ENCODE results near the gene CCDC93. TPM values are rescaled to one million over a fixed set of nuclear protein-coding genes. Genes with fewer than 3 reads are reported as not detected.
"Not testable (repeated sequence)": the region's sequence is repeated elsewhere in the genome, so short reads cannot be mapped to it uniquely, and the experiment has no call there.

The CCDC93 gene
- total RNA-seq, 1 donor: 30.5 TPM

DNA sequence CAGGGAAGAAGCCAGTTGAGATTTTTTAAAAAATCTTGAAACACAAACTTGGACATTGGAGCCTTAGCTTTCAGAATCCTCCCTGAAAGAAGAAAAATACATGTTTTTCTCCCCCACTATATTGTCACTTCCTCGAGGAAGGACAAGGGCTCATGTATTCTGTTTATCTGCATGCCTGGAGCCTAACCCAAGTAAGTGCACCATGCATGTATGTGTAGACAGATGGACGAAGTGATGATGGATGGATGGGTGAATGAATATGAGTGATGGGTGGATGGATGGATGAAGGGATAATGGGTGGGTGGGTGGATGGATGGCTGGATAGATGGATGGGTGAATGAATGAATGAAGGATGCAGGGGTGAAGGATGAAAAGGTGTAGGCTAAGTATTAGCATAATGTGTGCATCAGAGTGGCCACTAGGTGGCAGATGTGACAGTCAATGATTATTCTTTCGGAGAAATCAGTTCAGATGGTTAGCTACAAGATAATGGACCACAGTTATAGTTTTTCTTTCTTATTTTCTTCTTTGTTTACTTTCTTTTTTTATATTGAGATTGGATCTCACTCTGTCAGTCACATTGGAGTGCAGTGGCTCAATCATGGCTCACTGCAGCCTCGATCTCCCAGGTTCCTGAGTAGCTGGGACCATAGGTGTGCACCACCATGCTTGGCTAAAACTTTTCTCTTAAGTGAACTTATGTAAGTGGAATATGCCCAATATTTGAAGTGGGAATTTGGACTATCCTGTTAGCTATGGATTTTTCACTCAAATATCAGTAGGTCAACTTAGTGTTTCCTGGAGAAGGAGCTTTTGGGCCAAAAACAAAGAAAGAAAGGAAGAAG lies 18.5 kb upstream of the CCDC93 start:
- peak; percentile 57 for DNase-seq (ENCODE audit: low read depth)
- H3K4me3 ChIP-seq (ENCODE audit: low read depth, low read length): no peak overlapping the region
- TF ChIP-seq, protein P1, sequence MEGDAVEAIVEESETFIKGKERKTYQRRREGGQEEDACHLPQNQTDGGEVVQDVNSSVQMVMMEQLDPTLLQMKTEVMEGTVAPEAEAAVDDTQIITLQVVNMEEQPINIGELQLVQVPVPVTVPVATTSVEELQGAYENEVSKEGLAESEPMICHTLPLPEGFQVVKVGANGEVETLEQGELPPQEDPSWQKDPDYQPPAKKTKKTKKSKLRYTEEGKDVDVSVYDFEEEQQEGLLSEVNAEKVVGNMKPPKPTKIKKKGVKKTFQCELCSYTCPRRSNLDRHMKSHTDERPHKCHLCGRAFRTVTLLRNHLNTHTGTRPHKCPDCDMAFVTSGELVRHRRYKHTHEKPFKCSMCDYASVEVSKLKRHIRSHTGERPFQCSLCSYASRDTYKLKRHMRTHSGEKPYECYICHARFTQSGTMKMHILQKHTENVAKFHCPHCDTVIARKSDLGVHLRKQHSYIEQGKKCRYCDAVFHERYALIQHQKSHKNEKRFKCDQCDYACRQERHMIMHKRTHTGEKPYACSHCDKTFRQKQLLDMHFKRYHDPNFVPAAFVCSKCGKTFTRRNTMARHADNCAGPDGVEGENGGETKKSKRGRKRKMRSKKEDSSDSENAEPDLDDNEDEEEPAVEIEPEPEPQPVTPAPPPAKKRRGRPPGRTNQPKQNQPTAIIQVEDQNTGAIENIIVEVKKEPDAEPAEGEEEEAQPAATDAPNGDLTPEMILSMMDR (IDR thresholded peaks at IDR 0.05; ENCODE audit: insufficient read depth, low read length): peak; percentile 76

DNA sequence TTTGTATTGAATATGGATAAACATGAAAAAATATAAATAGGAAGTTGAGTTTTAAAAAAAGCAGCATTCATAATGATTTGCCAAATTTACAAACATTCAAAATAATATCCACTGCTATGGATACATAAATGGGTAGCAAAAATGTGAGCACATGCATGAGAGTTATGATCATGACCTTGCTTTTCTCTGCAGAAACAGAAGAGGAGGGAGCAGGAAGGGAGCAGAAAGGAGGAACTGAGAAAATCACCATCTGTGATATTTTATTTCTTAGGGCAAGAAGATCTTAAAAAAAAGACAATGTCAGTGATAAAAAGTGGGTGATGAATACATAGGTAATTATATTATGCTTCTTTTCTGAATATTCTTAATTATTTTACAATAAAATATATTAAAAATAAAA lies 17.7 kb upstream of the CCDC93 start:
- no peak for DNase-seq (ENCODE audit: low read depth)
- TF ChIP-seq, protein P1 (IDR thresholded peaks at IDR 0.05; ENCODE audit: insufficient read depth, low read length): no peak
- no peak overlapping the region for H3K4me3 ChIP-seq (ENCODE audit: low read depth, low read length)

DNA sequence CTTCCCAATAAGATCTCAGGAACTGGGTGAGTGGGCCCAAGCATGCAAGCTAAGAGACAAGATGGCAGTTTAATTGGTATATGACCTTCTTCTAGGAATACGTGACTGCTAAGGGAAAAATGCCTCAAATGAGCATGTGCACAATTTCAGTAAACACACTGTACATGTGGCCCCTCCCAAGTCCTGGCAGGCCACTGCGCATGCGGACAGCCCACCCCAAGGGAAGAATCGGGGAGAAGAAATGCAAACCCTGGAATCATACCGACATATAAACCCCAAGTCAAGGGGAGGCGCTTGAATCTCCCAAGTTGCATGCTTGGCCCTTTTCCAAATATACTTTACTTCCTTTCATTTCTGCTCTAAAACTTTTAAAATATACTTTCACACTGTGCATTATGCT lies 15.2 kb upstream of the CCDC93 start:
- DNase-seq (ENCODE audit: low read depth): no peak
- TF ChIP-seq, protein P1 (IDR thresholded peaks at IDR 0.05; ENCODE audit: insufficient read depth, low read length): no peak

DNA sequence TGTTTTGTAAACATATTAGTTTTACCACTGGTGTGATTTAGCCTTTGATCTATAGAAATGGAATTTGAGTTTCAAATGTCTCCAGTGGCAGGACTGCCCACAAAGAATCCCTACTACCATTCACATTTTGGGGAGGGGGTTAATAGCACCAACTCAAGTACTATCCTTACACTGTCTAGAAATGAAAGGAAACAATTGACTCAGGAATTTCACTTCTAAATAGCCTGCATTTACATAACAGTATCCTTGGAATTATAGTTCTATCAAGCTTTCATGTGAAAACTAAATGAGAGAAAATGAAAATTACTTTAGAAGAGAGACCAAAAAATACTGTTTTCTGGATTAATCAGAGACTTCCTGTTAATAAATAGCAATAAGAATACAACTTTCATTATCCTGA lies 7.5 kb upstream of the CCDC93 start:
- no peak for DNase-seq (ENCODE audit: low read depth)
- TF ChIP-seq, protein P1 (IDR thresholded peaks at IDR 0.05; ENCODE audit: insufficient read depth, low read length): no peak
- no peak overlapping the region for H3K4me3 ChIP-seq (ENCODE audit: low read depth, low read length)

More for the DNA sequence above, 15.2 kb upstream of the CCDC93 start:
- H3K4me3 ChIP-seq (ENCODE audit: low read depth, low read length): no peak overlapping the region

DNA sequence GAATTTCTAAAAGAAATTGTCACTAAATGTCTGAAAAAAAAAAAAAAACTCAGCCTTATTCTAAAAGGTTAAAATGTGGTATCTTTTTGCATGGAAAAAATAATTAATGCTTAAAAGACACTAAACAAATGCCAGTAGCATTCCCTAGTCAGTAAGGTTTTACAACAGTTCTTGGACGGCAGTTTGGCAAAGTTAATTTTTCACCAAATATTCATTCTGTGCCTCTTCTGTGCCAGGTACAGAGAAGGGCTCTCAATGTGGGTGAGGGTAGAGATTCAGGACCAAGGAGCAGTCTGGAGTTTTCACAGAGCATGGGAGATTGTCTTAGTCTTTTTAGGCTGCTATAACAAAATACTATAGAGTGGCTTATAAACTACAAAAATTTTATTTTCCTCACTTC lies 6.0 kb upstream of the CCDC93 start:
- H3K4me3 ChIP-seq (ENCODE audit: low read depth, low read length): no peak overlapping the region
- no peak for DNase-seq (ENCODE audit: low read depth)
- TF ChIP-seq, protein P1 (IDR thresholded peaks at IDR 0.05; ENCODE audit: insufficient read depth, low read length): no peak

DNA sequence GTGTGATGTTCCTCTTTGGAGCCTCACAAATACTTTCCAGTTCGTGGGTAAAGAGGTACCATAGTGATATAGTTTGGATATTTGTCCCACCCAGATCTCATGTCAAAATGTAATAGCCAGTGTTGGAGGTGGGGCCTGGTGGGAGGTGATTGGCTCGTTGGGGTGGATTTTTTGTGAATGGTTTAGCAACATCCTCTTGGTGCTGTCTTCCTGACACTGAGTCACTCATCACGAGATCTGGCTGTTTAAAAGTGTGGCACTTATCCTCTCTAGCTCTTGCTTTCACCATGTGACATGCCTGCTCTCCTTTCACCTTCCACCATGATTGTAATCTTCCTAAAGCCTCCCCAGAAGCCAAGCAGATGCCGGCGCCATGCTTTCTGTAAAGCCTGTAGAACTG lies 3.0 kb upstream of the CCDC93 start:
- TF ChIP-seq, protein P1 (IDR thresholded peaks at IDR 0.05; ENCODE audit: insufficient read depth, low read length): no peak
- DNase-seq (ENCODE audit: low read depth): no peak
- H3K4me3 ChIP-seq (ENCODE audit: low read depth, low read length): no peak overlapping the region

DNA sequence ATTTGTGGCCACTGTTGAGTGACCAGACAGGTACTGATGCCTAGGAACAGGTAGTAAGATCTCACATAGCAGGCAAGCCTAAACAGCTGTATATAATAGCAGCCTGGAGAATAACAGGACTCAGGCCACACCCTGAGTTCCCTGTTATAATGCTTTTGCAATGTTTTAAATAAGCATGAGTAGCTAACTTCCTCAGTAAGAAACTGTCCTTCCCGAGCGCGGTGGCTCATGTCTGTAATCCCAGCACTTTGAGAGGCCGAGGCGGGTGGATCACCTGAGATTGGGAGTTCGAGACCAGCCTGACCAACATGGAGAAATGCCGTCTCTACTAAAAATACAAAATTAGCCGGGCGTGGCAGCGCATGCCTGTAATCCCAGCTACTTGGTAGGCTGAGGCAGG lies 1.9 kb upstream of the CCDC93 start:
- H3K4me3 ChIP-seq (ENCODE audit: low read depth, low read length); DNase-seq (ENCODE audit: low read depth): not testable (repeated sequence)

Data from fibroblast of the aortic adventitia (primary cell).